Forelimb muscle (tissue), 1 donor: ENCODE measurements around the gene SIPA1L3. TPM values are rescaled to one million over a fixed set of nuclear protein-coding genes. Genes with fewer than 3 reads are reported as not detected.
"Not testable (repeated sequence)": the region's sequence is repeated elsewhere in the genome, so short reads cannot be mapped to it uniquely, and the experiment has no call there.

Source experiments
- DNase-seq: peaks from one replicate; pipeline ENCODE4 v3.0.0-alpha.2; 2013; ENCODE audit warnings: low read depth
- polyA plus RNA-seq: library from polyadenylated mRNA; unstranded; fragments of 120-200 nt; gene quantifications from one replicate; pipeline ENCODE4 v1.2.1, GENCODE V29; 2013; ENCODE audit not compliant: insufficient read length

The SIPA1L3 gene
- polyA plus RNA-seq, 1 donor = 9.8 TPM

GRCh38 chr19:38070573-38070972 is 163.6 kb downstream of the SIPA1L3 start:
- DNase-seq = no peak

GRCh38 chr19:38071054-38071453 is 164.0 kb downstream of the SIPA1L3 start:
- not testable (repeated sequence) for DNase-seq

- DNase-seq = no peak
Measured at GRCh38 chr19:38071647-38072046, 164.6 kb downstream of the SIPA1L3 start.

GRCh38 chr19:38072776-38073750 is 166.1 kb downstream of the SIPA1L3 start:
- DNase-seq = no peak

- DNase-seq = no peak
Measured at GRCh38 chr19:38073841-38074685, 167.1 kb downstream of the SIPA1L3 start.

GRCh38 chr19:38076337-38076736 is 169.3 kb downstream of the SIPA1L3 start:
- no peak for DNase-seq

GRCh38 chr19:38078302-38078930 is 171.4 kb downstream of the SIPA1L3 start:
- DNase-seq = no peak

- no peak for DNase-seq
Measured at GRCh38 chr19:38079926-38080380, 172.9 kb downstream of the SIPA1L3 start.

GRCh38 chr19:38081547-38082255 is 174.7 kb downstream of the SIPA1L3 start:
- no peak for DNase-seq

GRCh38 chr19:38082256-38083118 is 175.5 kb downstream of the SIPA1L3 start:
- no peak for DNase-seq

- no peak for DNase-seq
Measured at GRCh38 chr19:38084196-38084595, 177.2 kb downstream of the SIPA1L3 start.

GRCh38 chr19:38089440-38089839 is 182.4 kb downstream of the SIPA1L3 start:
- no peak for DNase-seq

GRCh38 chr19:38093154-38093553 is 186.1 kb downstream of the SIPA1L3 start:
- DNase-seq = no peak

- no peak for DNase-seq
Measured at GRCh38 chr19:38093587-38093986, 186.6 kb downstream of the SIPA1L3 start.

- peak; percentile 29 for DNase-seq
Measured at GRCh38 chr19:38095411-38096308, 188.7 kb downstream of the SIPA1L3 start.

GRCh38 chr19:38099966-38100365 is 193.0 kb downstream of the SIPA1L3 start:
- DNase-seq = no peak

- no peak for DNase-seq
Measured at GRCh38 chr19:38100589-38100988, 193.6 kb downstream of the SIPA1L3 start.

GRCh38 chr19:38101723-38102122 is 194.7 kb downstream of the SIPA1L3 start:
- no peak for DNase-seq

- no peak for DNase-seq
Measured at GRCh38 chr19:38105574-38105973, 198.6 kb downstream of the SIPA1L3 start.
